Body of pancreas (tissue), 4 donors: ENCODE results near the gene RGS10. TPM values are rescaled to one million over a fixed set of nuclear protein-coding genes. Genes with fewer than 3 reads are reported as not detected.

Experiments used
- ATAC-seq: fragments of 150-250 bp; one replicate; pipeline ENCODE4 v1.9.1; 2016
- DNase-seq, 4 donors: peaks; one replicate each; pipeline ENCODE4 v3.0.0-alpha.2; 2019
- H3K27ac ChIP-seq, 4 donors: fragments of 200-600 bp; sonication (generic); 1 replicate in 3 of 4; 2 replicates in 1 of 4; pipeline versions ENCODE4 v1.5.1 to v1.6.1; 2016 to 2019; ENCODE audit warnings: mild to moderate bottlenecking in 1 of 4, mixed read lengths in 1 of 4, moderate library complexity in 1 of 4
- H3K27me3 ChIP-seq, 2 donors: fragments of 200-600 bp; sonication (generic); one replicate each; pipeline ENCODE4 v1.6.0; 2016; ENCODE audit warnings: mild to moderate bottlenecking in 1 of 2
- H3K36me3 ChIP-seq, 2 donors: fragments of 200-600 bp; sonication (generic); replicated peaks in 1 of 2; 2 replicates each; pipeline ENCODE4 v1.5.1; 2016; ENCODE audit warnings: low read depth in 2 of 2; ENCODE audit not compliant: insufficient read depth in 1 of 2
- H3K4me1 ChIP-seq: fragments of 200-600 bp; sonication (generic); one replicate; pipeline ENCODE4 v1.6.0; 2016
- H3K4me3 ChIP-seq, 2 donors: fragments of 200-600 bp; sonication (generic); 1 replicate in 1 of 2; 2 replicates in 1 of 2; pipeline ENCODE4 v1.5.1; 2016 to 2019
- H3K9me3 ChIP-seq, 3 donors: fragments of 200-600 bp; sonication (generic); 1 replicate in 2 of 3; 2 replicates in 1 of 3; pipeline ENCODE4 v1.5.1; 2016
- POLR2A ChIP-seq, 3 donors: fragments of 450-650 bp; IDR thresholded peaks; one replicate each; pipeline ENCODE4 v1.6.1; 2016; ENCODE audit warnings: antibody characterized with exemption in 3 of 3, mild to moderate bottlenecking in 2 of 3
- WGBS, 2 donors: methylation state at CpG; one replicate each; pipeline ENCODE4 v1.1.5; 2017; 5-methylcytosine and 5-hydroxymethylcytosine counted together
- intact Hi-C: fragments of 100-400 bp; cut with DNase I; formaldehyde crosslinking; loops from one replicate; pipeline ENCODE4 v1.15.1; 2023
- total RNA-seq, 2 donors: library from RNA; depleted of rRNA; stranded (reverse); fragments of >200 nt; gene quantifications; one replicate each; pipeline ENCODE4 v1.1.0, GENCODE V29; 2016
- TF ChIP-seq, protein P1 (sequence below), 7 experiments: fragments of 450-650 bp in 4 of 7; fragments of 200-600 bp in 3 of 7; sonication (generic) in 3 of 7; IDR thresholded peaks; one replicate each; pipeline ENCODE4 v1.5.1; 2016 to 2019; ENCODE audit warnings: antibody characterized with exemption in 7 of 7

The RGS10 gene
- total RNA-seq, 2 donors from 2014 or later, result 13.2 to 21.3 TPM

GRCh38 chr10:119495545-119495944 lies 47.0 kb downstream of the RGS10 start:
- H3K27me3 ChIP-seq, result no peaks in the 10 kb centered on the region
- ATAC-seq (no peak), DNase-seq (no peak)
- TF ChIP-seq POLR2A (IDR thresholded peaks at IDR 0.05), result no peak
- TF ChIP-seq, protein P1, sequence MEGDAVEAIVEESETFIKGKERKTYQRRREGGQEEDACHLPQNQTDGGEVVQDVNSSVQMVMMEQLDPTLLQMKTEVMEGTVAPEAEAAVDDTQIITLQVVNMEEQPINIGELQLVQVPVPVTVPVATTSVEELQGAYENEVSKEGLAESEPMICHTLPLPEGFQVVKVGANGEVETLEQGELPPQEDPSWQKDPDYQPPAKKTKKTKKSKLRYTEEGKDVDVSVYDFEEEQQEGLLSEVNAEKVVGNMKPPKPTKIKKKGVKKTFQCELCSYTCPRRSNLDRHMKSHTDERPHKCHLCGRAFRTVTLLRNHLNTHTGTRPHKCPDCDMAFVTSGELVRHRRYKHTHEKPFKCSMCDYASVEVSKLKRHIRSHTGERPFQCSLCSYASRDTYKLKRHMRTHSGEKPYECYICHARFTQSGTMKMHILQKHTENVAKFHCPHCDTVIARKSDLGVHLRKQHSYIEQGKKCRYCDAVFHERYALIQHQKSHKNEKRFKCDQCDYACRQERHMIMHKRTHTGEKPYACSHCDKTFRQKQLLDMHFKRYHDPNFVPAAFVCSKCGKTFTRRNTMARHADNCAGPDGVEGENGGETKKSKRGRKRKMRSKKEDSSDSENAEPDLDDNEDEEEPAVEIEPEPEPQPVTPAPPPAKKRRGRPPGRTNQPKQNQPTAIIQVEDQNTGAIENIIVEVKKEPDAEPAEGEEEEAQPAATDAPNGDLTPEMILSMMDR (IDR thresholded peaks at IDR 0.05), result no peak
- intact Hi-C loops, result no loop called here
- no peak overlapping the region for H3K4me3 ChIP-seq
- no peak overlapping the region for H3K27ac ChIP-seq
- H3K36me3 ChIP-seq, result no peaks in the 10 kb centered on the region
- WGBS, 2 donors, result 84 to 89% methylated on average over 3 of the region's 3 CpGs
- no peaks in the 10 kb centered on the region for H3K9me3 ChIP-seq
- no peaks in the 10 kb centered on the region for H3K4me1 ChIP-seq

DNA sequence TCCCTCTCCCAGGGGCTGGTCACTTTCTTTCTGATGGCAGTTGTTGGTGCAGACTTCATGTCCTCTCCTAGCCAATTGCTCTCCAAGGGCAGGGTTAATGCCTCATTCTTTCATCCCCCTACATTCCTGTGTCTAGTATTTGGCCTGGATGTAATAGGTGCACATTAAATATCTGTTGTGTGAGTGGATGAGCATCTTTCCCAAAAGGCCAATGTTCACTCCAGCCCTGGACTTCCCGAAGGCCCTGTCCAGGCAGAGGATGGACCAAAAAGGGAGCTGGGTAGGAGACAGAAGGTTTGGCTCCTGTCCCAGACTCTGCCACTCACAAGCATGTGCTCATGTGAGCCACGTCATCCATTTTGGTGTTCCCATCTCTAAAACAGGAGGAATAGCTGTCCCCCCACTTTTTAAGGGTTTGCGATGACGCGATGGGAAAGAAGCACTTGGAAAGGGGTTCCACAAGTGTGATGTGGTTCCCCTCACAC lies 47.5 kb downstream of the RGS10 start:
- WGBS, 2 donors, result 88 to 97% methylated on average over 5 of the region's 5 CpGs

GRCh38 chr10:119494236-119495020 lies 48.1 kb downstream of the RGS10 start:
- DNase-seq (no peak), ATAC-seq (no peak)
- Histone ChIP-seq H3K36me3 (no peaks in the 10 kb centered on the region), H3K4me1 (peaks cover 5% of the 10 kb centered on the region), H3K4me3 (no peak overlapping the region), H3K9me3 (no peaks in the 10 kb centered on the region), H3K27ac (no peak overlapping the region), H3K27me3 (no peaks in the 10 kb centered on the region)
- TF ChIP-seq, protein P1 (IDR thresholded peaks at IDR 0.05), result no peak
- WGBS, 2 donors, result 61 to 65% methylated on average over 5 to 6 of the region's 6 CpGs
- intact Hi-C loops, result no loop called here

More for the DNA sequence above, 47.5 kb downstream of the RGS10 start:
- H3K27ac ChIP-seq, result no peak overlapping the region
- intact Hi-C loops, result no loop called here
- ATAC-seq, result no peak
- H3K9me3 ChIP-seq, result no peaks in the 10 kb centered on the region
- H3K27me3 ChIP-seq, result no peaks in the 10 kb centered on the region
- TF ChIP-seq POLR2A (IDR thresholded peaks at IDR 0.05), result no peak
- TF ChIP-seq, protein P1 (IDR thresholded peaks at IDR 0.05), result no peak
- no peaks in the 10 kb centered on the region for H3K4me1 ChIP-seq
- no peaks in the 10 kb centered on the region for H3K36me3 ChIP-seq
- DNase-seq, result no peak
- no peak overlapping the region for H3K4me3 ChIP-seq

DNA sequence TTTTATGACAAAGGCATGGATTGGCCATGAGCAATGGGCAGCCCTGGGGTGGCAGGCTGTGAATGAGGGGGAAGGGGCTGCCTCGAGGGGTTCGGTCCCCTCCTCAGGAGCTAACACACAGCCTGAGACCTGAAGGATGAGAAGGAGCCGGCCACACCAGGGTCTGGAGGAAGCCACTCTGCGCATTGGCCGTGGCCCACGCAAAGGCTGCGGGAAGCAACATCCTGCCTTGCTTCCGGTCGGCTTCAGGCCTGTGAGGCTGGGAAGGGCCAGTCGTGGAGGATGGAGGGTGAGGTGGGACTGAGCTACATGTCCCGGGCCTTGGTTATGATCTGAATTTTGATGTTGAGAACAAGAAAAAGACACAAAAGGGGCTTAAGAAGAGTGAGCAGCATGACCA lies 49.4 kb downstream of the RGS10 start:
- Histone ChIP-seq H3K4me1 (peaks cover 6% of the 10 kb centered on the region), H3K27ac (no peak overlapping the region), H3K36me3 (no peaks in the 10 kb centered on the region), H3K27me3 (no peaks in the 10 kb centered on the region), H3K4me3 (no peak overlapping the region), H3K9me3 (no peaks in the 10 kb centered on the region)
- TF ChIP-seq, protein P1 (IDR thresholded peaks at IDR 0.05), result no peak
- TF ChIP-seq POLR2A (IDR thresholded peaks at IDR 0.05), result no peak
- intact Hi-C loops, result no loop called here
- ATAC-seq, result no peak
- no peak for DNase-seq
- 74 to 89% methylated on average over 11 of the region's 11 CpGs for WGBS, 2 donors
